ENCODE data around the gene WNK3. TPM values are rescaled to one million over a fixed set of nuclear protein-coding genes. Genes with fewer than 3 reads are reported as not detected.

Gene WNK3
- total RNA-seq, 2 donors from 2014 or later: 0.11 to 1.3 TPM

DNA sequence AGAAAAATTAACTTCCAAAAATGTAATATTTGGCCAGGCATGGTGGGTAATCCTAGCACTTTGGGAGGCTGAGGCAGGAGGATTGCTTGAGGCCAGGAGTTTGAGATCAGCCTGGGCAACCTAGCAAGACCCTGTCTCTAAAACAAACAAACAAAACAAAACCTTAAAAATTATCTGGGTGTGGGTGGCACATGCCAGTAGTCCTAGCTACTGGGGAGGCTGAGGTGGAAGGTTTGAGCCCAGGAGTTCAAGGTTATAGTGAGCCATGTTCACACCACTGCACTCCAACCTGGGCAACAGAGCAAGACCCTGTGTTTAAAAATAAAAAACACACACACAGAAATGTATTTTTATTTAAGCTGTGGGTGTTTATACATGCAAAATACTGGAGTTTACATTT lies 186.8 kb downstream of the WNK3 start:
- Mint-ChIP-seq H3K9me3 (no peaks in the 10 kb centered on the region), H3K4me1 (no peaks in the 10 kb centered on the region), H3K27me3 (no peaks in the 10 kb centered on the region), H3K4me3 (no peak overlapping the region), H3K36me3 (ENCODE audit: low read depth) (peaks cover 9% of the 10 kb centered on the region), H3K27ac (no peak overlapping the region)
- no peak for ATAC-seq (replicated peaks)

GRCh38 chrX:54166915-54167314 lies 190.9 kb downstream of the WNK3 start:
- Mint-ChIP-seq H3K4me1 (no peaks in the 10 kb centered on the region), H3K36me3 (ENCODE audit: low read depth) (no peaks in the 10 kb centered on the region), H3K27me3 (no peaks in the 10 kb centered on the region), H3K9me3 (no peaks in the 10 kb centered on the region), H3K27ac (no peak overlapping the region), H3K4me3 (no peak overlapping the region)
- ATAC-seq (replicated peaks): no peak

DNA sequence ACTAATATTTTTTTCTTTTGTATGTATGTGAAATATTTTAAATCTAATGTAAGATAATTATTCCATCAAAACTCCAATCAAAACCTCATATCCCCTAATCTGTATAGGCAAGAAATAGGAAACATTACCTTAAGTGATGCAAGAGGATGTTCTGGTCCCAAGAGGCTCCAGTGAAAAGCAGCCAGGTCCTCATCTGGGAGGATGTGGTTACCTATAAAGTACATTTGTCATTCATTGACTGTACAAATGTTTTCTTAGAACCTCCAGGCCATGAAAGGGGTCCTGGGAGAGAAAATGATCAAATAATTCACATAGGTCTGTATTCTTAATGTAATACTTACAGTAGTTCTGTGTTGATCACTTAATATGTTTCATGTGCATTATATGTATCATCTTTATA lies 200.3 kb downstream of the WNK3 start:
- Mint-ChIP-seq H3K36me3 (ENCODE audit: low read depth) (peaks cover 12% of the 10 kb centered on the region), H3K27ac (no peak overlapping the region), H3K4me1 (no peaks in the 10 kb centered on the region), H3K27me3 (no peaks in the 10 kb centered on the region), H3K4me3 (no peak overlapping the region), H3K9me3 (no peaks in the 10 kb centered on the region)
- no peak for ATAC-seq (replicated peaks)

Other genes with a start within 250 kb of the WNK3 start
- gene FAM120C, start 174.8 kb downstream of the WNK3 start, total RNA-seq: 1 to 10 TPM; 6.2 to 7.8 TPM
- gene TSR2, start 82.4 kb upstream of the WNK3 start, total RNA-seq: 10 to 100 TPM; 27.5 to 38.7 TPM
- gene FGD1, start 138.2 kb upstream of the WNK3 start, total RNA-seq: under 1 TPM in 1 of 2 donors, not detected in 1; 0.24 TPM
- 10 to 100 TPM; 37.7 to 71.9 TPM for gene GNL3L, start 172.2 kb upstream of the WNK3 start, total RNA-seq